ENCODE results near the gene INSM1. TPM values are rescaled to one million over a fixed set of nuclear protein-coding genes. Genes with fewer than 3 reads are reported as not detected.

The INSM1 gene
- total and polyA plus RNA-seq, 2 donors (not counting 3 experiments of a cell fraction or from before 2014, with no cell fraction given) = not detected

DNA sequence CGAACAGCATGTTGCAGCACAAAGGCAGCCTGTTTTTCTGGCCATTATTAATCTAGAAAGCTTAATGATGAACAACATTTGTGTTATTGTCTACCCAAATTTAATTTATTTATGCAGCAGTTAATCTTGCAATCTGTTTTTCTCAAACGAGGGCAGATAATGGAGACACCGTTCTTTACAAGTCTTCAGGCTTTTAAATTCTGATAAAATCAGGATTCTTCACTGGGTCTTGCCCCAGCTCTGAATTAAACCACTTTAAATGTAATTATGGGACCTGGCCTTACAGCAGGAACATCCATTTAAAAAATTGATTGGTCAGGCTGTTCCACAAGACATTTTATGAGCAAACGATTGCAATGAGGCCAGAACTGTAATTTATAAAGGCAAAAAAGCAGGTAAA lies 26.5 kb upstream of the INSM1 start:
- H4K20me1 ChIP-seq (replicated peaks; ENCODE audit: control insufficient read depth, extremely low read depth, insufficient read depth, low read length) = no peaks in the 10 kb centered on the region
- H3K9ac ChIP-seq (replicated peaks; ENCODE audit: extremely low read depth, insufficient read depth, low read length) = no peak overlapping the region
- no peaks in the 10 kb centered on the region for H3K79me2 ChIP-seq (ENCODE audit: control insufficient read depth, insufficient read depth, low read length)
- no peak for FAIRE-seq
- ChIA-PET CTCF (no interaction called here), POLR2A (no interaction called here)
- H3K4me2 ChIP-seq (ENCODE audit: insufficient read depth, low read length) = no peak overlapping the region
- H3K9me1 ChIP-seq (replicated peaks; ENCODE audit: control insufficient read depth, extremely low read depth, insufficient read depth, low read length) = no peaks in the 10 kb centered on the region
- no peaks in the 10 kb centered on the region for H3K9me3 ChIP-seq (replicated peaks; ENCODE audit: control insufficient read depth, insufficient read depth, low read length)
- no peaks in the 10 kb centered on the region for H3K4me1 ChIP-seq (ENCODE audit: control insufficient read depth, extremely low read depth, insufficient read depth, low read length)
- H2AFZ ChIP-seq (ENCODE audit: low read depth, low read length) = no peak overlapping the region
- H3K27me3 ChIP-seq (ENCODE audit: control insufficient read depth in 2 of 2, insufficient read depth in 2 of 2, low read length in 2 of 2) = no peaks in the 10 kb centered on the region
- TF ChIP-seq MAX (IDR thresholded peaks at IDR 0.05; ENCODE audit: insufficient read depth, insufficient read length) = no peak
- no peak overlapping the region for H3K4me3 ChIP-seq (replicated peaks in 1 of 3; ENCODE audit: insufficient read depth in 1 of 3, low read depth in 1 of 3, low read length in 3 of 3)
- H3K27ac ChIP-seq (ENCODE audit: insufficient read depth, low read depth, low read length) = no peak overlapping the region
- no peaks in the 10 kb centered on the region for H3K36me3 ChIP-seq (ENCODE audit: control insufficient read depth in 2 of 2, extremely low read depth in 1 of 2, insufficient read depth in 2 of 2, low read length in 2 of 2)
- BruUV-seq (replicated peaks) = no TSS peak
- intact Hi-C loops (cut with micrococcal nuclease) (no loop called here), dilution Hi-C loops (cut with MboI; ENCODE audit: extremely low pct_ligation_motif_present, low sequenced_read_pairs) (no loop called here)
- no peak for DNase-seq (ENCODE audit: low read depth, low spot score)

DNA sequence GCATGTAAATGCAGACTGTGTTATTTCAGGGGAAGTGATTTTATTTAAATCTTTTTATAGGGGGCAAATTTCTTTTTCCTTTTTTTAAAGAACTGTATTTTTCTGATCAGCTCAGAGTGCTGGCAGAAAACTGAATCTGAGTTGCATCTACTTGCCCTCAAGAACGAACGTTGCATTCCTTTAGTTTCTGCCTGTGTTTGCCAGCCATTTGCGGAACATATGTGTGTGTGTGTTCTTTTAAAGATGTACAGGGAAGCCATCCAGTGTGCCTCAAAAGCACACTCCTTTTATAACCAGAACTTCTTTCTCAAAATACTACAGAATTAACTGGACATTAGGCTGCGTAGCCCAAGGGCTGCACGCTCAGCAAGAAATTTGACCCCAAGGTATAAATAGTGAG lies 25.8 kb upstream of the INSM1 start:
- CTCF ChIA-PET = no interaction called here
- no peak overlapping the region for H3K4me2 ChIP-seq (ENCODE audit: insufficient read depth, low read length)
- no peaks in the 10 kb centered on the region for H4K20me1 ChIP-seq (replicated peaks; ENCODE audit: control insufficient read depth, extremely low read depth, insufficient read depth, low read length)
- DNase-seq (ENCODE audit: low read depth, low spot score) (no peak), FAIRE-seq (no peak)
- dilution Hi-C loops (cut with MboI; ENCODE audit: extremely low pct_ligation_motif_present, low sequenced_read_pairs) (no loop called here), intact Hi-C loops (cut with micrococcal nuclease) (no loop called here)
- no peak overlapping the region for H3K27ac ChIP-seq (ENCODE audit: insufficient read depth, low read depth, low read length)
- no peaks in the 10 kb centered on the region for H3K9me3 ChIP-seq (replicated peaks; ENCODE audit: control insufficient read depth, insufficient read depth, low read length)
- no peaks in the 10 kb centered on the region for H3K36me3 ChIP-seq (ENCODE audit: control insufficient read depth in 2 of 2, extremely low read depth in 1 of 2, insufficient read depth in 2 of 2, low read length in 2 of 2)
- no peaks in the 10 kb centered on the region for H3K27me3 ChIP-seq (ENCODE audit: control insufficient read depth in 2 of 2, insufficient read depth in 2 of 2, low read length in 2 of 2)
- TF ChIP-seq GATA2 (IDR thresholded peaks at IDR 0.05; ENCODE audit: insufficient read depth, insufficient read length, low read depth, low read length) = no peak
- TF ChIP-seq POLR2AphosphoS5 (IDR thresholded peaks at IDR 0.05; ENCODE audit: insufficient read depth, low read depth, low read length) = no peak
- TF ChIP-seq POLR2A (IDR thresholded peaks at IDR 0.05; ENCODE audit: low read depth, low read length) = no peak
- TF ChIP-seq MYC (IDR thresholded peaks at IDR 0.05; ENCODE audit: low read depth, low read length) = no peak
- TF ChIP-seq JUN (IDR thresholded peaks at IDR 0.05; ENCODE audit: borderline replicate concordance, insufficient read depth, insufficient read length, low read depth) = no peak
- no peak for TF ChIP-seq FOS (IDR thresholded peaks at IDR 0.05; ENCODE audit: borderline replicate concordance, insufficient read depth, low read length)
- no peak for TF ChIP-seq MAX (IDR thresholded peaks at IDR 0.05; ENCODE audit: insufficient read depth, insufficient read length)
- no peak for TF ChIP-seq EZH2 (IDR thresholded peaks at IDR 0.05; ENCODE audit: borderline replicate concordance, low read depth, low read length, severe bottlenecking)
- TF ChIP-seq, protein P1, sequence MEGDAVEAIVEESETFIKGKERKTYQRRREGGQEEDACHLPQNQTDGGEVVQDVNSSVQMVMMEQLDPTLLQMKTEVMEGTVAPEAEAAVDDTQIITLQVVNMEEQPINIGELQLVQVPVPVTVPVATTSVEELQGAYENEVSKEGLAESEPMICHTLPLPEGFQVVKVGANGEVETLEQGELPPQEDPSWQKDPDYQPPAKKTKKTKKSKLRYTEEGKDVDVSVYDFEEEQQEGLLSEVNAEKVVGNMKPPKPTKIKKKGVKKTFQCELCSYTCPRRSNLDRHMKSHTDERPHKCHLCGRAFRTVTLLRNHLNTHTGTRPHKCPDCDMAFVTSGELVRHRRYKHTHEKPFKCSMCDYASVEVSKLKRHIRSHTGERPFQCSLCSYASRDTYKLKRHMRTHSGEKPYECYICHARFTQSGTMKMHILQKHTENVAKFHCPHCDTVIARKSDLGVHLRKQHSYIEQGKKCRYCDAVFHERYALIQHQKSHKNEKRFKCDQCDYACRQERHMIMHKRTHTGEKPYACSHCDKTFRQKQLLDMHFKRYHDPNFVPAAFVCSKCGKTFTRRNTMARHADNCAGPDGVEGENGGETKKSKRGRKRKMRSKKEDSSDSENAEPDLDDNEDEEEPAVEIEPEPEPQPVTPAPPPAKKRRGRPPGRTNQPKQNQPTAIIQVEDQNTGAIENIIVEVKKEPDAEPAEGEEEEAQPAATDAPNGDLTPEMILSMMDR (IDR thresholded peaks at IDR 0.05; ENCODE audit: extremely low read depth in 1 of 2, insufficient read depth in 1 of 2, low read depth in 1 of 2, low read length in 2 of 2) = no peak
- POLR2A ChIA-PET = no interaction called here
- no peaks in the 10 kb centered on the region for H3K4me1 ChIP-seq (ENCODE audit: control insufficient read depth, extremely low read depth, insufficient read depth, low read length)
- no peak overlapping the region for H3K9ac ChIP-seq (replicated peaks; ENCODE audit: extremely low read depth, insufficient read depth, low read length)
- H3K4me3 ChIP-seq (replicated peaks in 1 of 3; ENCODE audit: insufficient read depth in 1 of 3, low read depth in 1 of 3, low read length in 3 of 3) = no peak overlapping the region
- BruUV-seq (replicated peaks) = no TSS peak
- no peak overlapping the region for H2AFZ ChIP-seq (ENCODE audit: low read depth, low read length)
- H3K79me2 ChIP-seq (ENCODE audit: control insufficient read depth, insufficient read depth, low read length) = no peaks in the 10 kb centered on the region
- H3K9me1 ChIP-seq (replicated peaks; ENCODE audit: control insufficient read depth, extremely low read depth, insufficient read depth, low read length) = no peaks in the 10 kb centered on the region

All from endothelial cell of umbilical vein (primary cell).